ENCODE results near the gene AUTS2. TPM values are rescaled to one million over a fixed set of nuclear protein-coding genes. Genes with fewer than 3 reads are reported as not detected.

AUTS2 gene
- total RNA-seq, 1 donor from 2014 or later = 1.2 TPM

DNA sequence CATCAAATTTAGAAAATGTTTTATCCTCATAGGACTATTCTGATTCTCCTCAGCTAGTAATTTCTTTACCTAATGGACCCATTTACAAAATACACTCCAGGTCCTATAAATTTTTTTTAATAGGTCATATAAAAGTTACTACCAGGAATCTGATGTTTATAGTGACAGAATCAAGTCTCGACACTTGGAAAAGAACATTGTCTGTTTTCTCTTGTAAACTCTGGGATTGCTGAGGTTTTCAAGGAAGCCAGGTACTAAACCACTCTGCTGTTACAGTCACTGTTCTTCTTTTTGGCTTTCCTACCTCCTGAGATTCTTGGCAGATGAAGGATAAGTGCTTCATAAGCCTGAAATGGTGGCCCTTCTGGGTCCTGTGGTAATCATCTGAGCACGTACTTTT, 493.1 kb downstream of the AUTS2 start:
- no peak for DNase-seq

DNA sequence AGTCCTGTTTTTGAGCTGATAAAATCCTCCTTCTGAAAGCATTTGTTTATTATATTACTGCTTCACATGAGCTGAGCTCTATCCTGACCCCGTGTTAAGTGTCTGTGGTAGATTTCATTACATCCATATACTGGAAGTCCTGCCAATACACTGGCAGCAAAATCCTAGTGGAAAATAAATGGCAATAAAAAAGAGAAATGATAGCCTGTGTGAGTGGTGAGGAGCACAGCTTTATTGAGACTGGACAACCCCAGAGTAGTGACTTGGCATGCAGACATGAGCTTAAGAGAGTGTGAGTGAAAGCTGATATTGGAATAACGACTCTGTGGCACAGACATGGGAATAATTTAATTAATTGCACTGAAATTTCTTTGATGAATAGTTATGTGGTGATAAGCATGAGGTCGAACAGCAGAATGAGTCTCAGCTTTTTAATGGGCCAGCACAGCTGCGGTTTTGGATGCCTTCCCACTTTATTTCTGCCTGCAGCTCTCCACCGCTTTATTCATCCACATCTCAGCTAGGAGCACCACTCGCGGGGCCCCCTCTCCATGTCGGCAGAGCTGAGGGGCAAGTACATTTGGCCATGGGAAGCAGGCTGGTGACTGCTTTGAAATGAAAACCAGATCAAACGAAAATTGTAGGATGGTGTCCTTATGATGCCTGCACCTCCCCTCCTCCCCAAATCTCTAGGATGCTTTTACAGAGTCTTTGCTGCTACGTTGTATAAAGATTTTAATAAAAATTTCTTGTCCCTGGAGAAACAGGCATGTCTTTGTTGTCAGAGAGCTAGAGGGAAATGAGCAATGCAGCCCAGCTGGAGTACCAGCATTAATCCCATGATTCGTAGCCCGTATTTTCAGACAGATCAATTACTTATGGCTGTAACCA, 494.3 kb downstream of the AUTS2 start:
- no peak for DNase-seq

DNA sequence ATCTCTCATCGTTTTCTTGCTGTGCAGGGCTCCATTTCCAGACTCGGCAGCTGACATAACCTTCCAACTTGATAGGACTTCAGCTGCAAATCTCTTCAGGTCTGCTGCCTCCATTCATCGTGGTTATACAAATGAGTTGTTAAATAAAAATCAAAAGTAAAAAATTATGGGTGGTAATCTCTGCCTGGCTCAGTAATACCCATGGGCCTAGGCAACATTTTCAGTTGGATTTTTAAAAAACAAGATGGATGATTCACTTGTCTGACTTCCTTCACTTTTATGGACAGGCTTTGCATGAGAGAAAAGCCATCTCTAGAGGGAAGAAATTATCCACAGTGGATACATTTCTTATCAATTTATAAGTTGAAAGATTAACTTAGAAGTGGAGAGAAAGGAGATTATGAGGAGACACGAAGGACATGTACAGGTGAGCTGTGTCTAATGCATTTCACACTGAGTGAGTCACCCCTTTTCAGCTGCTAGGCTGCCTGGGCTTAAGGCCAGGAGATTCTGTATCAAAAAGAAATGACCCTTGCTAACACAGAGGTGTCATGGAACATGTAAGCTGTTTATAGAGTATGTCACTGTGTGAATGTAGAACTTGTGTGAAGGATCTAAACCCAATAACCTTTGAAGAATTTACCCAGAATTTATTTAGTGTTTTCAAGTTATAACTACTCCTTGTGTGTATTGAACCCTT, 495.1 kb downstream of the AUTS2 start:
- no peak for DNase-seq

DNA sequence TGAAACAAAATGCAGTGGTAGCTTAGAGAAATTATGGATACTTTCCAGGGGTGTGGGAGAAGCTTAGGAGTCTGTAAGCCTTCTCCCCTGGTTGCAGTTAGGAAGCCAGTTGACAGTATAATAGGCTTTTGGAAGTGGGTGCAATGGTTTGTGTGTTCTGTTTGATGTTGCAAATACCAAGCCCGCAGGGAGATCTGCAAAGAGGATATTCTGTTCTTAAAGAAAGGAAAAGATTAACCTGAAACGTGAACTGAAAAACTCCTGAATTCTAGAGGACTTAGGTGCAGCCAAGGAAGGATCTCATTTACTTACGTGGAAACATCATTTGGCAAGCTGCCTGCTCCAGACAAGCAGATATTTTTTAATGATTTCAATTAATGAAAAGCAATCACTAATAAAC, 496.6 kb downstream of the AUTS2 start:
- no peak for DNase-seq

DNA sequence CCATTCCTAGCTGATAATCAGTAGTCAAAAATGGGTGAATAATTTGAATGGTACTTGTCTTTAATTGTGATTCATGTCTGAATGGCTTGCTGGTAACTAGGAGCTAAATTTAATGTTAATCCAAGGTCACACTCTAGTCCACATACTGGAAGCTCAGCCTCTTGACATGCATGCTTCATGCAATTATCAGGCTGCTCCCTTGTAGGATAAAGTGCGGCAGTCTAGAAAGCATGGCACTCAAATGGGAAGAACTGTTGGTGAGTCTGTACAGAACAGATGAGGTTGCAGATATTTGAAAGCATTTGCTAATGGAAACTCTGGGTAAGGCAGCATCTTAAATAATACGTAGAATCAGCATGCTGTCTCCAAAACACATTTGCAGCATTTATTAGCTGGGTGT, 499.4 kb downstream of the AUTS2 start:
- DNase-seq = no peak

DNA sequence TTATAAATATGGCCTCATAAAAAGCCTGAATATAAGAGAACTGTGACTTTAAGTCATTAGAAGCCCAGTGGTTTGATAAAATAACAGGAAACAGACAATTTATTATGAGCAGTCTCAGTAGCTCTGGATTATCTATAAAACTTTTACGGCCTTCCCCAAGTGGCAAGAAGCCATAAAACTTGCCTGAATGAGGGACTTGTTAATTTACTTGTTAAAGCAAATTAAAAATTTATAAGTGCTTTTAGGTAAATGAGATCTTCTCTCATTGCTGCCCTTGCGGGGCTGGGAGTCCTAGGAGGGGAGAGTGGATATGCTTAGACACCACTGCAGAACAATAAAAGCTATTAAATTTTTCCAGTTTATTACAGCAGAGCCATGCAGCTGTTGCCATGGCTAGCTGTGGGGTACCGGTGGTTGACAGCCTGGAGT, 499.9 kb downstream of the AUTS2 start:
- DNase-seq = no peak

DNA sequence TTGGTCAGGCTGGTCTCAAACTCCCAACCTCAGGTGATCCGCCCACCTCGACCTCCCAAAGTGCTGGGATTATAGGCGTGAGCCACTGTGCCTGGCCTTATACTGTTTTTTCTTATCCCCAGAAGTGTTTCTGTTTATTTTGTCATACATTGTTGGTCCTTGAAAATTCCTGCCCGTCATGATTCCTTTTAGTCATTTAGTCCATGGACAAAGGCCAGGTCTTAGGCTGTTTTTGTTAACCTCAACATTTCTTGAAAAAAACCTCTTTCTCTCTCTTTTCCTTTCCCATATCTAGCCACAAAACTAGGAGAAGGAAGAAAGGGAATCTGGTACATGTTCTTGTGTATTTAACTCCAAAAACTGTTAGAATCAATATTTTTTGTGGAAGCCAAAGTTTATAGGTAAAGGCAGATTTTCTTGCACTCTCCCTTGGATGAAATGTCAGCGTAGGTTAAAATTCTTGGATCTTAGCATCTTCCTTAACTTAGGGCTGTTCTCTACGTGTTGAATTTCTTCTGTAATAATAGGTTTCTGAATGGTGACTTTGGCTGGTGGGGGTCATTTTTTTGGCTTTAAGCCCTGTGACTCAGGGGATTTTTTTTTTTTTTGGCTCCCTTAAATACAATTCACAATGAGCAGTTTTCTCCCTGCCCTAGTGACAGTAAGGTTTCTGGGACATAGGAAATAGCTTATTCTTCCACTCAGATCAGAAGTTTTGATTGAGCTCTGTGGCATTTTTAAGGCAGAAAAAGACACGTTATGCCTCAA, 500.8 kb downstream of the AUTS2 start:
- DNase-seq = no peak

DNA sequence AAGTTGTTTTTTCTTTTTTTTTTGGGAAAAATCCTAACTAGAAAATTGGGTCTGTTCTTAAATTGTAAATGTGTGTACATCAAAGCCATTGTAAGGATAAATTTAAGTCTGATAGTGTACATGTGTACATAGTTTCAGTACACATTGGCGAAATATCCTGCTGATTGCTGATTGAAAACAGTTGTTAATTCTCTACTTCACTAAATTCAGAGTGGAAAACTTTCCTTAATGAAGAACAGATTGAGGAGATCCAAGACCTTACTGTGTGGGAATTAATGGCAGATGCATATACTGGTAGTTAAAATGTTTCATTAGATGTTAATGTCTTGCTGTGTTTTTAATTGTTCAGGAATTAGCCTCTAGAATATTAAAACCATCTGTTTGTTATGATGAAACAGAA, 506.0 kb downstream of the AUTS2 start:
- DNase-seq = no peak

DNA sequence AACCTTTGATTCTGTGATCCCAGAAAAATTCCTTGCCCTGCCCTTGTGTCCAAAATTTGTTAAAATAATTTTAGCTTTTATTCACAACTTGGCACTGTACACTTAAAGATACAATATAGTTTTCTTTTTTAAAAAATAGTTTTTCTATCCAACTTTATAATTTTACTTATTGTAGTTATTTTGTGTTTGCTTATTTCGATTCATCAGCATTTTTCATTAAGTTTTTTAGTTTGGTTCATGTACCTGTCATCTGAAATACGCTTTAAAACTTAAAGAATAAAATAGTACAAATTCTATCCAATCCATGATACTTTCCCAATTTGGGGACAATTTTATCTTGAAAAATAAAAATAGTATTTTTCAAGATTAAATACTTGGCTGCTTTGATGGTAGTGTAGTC, 514.8 kb downstream of the AUTS2 start:
- DNase-seq = no peak

DNA sequence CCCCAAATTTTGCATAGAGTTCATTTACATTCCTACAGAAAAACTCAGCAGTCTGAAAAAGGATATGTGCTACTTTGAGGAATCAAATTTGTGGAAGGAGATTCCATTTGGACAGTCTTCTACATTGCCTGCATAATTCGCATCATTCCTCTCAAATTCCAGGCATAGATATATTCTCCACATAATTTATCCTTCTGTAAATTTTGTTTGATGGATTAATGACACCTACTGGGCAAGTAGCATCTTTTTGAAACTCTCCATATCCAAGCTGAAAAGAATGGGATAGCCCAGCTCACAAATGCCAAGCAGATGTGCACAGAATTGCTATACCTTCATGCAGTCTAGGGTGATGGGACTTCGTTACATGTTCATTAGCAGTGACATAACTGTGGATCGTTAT, 515.3 kb downstream of the AUTS2 start:
- no peak for DNase-seq

DNA sequence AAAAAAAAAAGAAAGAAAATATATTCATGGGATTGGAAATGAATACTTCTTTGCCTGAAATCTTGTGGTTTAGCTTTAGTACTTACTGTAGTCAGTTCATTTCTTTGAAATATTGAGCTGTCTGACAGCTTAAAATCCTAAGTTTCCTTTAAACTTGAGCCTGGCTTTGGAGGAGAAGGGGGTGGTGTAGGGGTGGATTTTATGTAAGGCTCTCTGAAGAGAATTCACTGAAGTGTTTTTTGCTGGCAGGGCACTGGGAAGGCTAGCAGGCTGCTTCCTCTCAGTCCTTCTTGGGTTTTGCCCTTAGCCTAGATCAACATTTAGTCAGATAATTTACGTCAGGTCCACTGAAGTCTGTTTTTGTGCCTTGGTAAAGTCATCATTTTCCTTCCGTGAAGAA, 516.5 kb downstream of the AUTS2 start:
- no peak for DNase-seq

DNA sequence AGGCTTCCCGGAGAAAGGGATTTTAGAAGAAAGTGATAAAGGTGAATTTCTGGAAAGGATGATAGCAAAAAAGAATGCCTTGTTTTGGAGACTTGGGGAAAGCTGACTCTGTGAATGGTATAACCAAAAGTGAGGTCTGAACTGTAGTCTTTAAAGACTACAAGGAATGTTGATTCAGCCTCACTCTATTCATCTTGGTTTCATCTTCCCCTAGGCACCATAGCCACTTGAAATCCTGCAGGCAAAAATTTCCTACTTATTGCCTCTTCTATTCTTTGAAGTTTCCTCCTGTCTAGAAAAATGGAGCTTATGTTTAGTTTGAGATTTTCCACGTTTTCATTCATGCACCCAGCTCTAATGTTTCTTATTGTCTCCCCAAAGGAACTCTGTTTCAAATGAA, 518.0 kb downstream of the AUTS2 start:
- DNase-seq = no peak

DNA sequence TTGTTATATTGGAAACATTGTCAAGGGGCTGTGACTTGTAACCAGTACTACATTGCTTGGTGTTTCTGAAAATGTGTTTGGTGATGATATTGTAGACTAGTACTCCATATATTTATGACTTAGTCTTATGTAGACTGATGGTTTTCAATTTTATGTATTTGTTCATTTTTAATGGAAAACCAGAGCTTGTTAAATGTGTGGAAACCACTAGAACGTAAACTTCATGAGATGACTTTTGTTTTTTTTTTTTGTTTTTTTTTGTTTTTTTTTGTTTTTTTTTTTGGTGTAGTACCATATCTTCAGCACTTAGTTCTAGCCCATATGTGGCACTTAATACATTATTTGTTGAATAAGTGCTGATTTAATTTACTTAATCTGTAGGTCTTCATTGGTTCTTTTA, 518.6 kb downstream of the AUTS2 start:
- no peak for DNase-seq

DNA sequence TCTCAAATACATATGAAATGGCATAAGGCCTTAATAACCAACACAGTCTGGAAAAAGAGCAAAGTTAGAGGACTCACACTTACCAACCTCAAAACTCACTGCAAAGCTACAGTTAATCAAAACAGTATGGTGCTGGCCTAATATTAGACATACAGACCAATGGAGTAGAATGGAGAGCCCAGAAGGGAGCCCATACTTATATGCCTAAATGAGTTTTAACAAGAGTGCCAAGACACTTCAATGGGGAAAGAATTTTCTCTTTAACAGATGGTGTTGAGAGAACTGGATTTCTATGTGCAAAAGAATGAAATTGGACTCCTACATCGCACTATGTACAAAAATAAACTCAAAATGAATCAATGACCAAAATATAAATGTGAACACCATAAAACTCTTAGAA, 522.6 kb downstream of the AUTS2 start:
- DNase-seq = no peak

DNA sequence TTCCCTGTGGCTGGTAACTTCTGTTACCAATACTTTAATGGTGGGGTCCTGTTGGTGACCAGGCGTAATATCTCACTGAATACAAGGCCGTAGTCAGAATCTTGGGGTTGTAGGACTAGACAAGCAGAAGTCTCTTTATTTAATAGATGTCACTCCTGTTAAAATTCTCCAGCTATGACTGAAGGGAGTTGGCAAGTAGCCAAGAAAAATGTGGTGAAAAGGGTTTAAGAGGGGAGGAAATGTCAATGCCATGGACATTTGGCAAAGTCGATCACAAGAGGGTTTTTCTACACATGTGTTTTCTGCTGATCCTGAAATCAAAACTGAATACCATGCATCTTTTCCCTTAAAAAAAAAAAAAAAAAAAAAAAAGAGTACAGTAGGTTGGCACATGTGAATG, 533.5 kb downstream of the AUTS2 start:
- DNase-seq = no peak

DNA sequence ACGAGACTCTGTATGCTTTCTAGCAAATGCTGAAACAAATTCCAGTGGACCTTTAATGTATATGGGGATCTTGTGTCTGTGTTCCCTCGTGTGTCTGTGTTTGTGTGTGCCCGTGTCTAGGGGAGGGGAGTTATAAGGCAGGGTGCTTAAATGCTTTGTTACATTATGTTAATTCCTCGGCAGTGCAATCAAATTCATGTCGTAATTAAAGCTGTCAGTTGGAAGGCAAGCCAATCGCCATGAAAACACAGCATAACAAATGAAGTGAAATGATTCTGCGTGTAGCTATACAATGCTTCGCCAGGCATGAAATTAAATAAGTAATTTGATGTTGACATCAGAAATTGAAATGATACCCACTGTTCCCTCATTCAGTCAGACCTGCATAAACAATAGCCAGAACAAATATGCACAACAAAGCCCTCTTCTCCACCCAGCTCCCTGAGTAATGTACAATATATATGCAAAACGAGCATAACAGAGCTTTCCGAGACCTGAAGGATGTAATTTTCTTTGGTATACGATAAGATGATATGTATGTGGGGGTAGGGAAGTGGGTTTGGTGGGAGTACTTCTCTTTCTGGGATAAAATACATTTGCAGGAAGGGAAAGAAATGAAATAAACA, 534.1 kb downstream of the AUTS2 start:
- no peak for DNase-seq

DNA sequence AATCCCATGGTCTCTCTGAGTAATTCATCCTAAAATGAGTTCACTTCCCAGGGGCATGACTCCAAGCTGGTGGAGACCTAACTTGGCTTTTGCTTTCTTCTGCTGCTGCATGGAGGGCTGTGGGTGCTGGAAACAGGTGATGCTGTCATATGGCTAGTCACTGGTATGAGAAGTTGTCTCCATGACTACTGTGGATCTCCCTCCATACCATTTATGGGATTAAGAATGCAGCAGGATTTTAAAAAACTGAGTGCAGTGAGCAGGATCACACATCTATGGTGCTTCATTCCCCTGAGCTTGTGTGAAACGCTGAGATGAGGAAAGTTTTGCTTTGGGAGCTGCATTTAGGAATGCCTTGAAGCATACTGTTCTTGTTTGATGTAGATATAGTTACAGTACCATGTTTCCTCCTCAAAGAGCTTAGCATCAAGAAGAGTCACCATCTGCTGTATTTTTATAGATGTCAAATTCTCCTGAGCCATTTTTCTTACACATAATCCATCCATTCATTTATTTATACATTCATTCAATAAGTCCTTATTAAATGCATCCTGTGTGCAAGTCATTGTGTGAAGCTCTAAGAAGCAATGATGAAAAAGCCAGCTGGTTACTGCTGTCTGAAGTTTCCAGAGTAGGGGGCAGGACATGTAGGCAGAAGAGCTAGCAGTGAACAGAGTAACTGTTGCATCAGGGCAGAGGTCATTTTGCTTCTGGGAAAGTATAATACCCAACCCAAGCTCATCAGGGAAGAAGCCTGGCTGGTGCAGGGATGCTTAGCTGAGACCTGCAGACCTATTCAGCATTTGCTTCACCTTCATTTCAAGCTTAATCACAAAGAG, 534.8 kb downstream of the AUTS2 start:
- DNase-seq = no peak

DNA sequence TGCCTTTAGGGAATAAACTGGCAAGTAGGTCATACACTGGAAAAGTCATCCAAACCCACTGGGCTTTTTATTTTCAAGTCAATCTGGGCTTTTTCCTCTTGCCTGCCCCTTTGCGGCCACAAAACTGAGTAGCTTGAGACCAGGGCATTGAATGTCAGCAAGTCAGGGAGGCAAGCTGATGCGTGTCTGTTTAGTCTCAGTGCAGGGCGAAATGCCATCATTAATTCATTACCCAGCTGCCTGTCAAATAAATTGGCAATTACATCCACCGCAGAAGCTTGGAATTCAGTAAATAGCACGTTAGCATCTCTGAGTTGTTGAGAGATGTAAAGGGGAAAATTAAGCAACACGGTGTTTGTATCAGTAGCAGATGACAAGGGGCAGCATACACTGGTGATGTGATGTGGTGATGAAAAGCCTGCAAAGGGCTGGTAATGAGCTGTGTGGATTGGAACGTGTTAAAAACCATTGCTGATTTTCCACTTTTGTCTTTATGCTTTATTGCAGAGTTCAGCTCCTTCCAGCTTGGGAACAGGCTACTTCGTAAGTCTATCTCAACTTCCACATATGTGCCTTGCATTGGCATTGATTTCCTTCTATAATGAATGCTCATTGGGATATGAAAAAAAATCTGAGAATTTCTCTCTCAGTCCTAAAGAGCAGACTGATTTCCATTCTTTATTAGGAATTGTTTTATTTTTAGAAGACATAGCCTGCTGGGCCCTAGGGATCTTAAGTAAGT, 535.9 kb downstream of the AUTS2 start:
- DNase-seq = no peak

DNA sequence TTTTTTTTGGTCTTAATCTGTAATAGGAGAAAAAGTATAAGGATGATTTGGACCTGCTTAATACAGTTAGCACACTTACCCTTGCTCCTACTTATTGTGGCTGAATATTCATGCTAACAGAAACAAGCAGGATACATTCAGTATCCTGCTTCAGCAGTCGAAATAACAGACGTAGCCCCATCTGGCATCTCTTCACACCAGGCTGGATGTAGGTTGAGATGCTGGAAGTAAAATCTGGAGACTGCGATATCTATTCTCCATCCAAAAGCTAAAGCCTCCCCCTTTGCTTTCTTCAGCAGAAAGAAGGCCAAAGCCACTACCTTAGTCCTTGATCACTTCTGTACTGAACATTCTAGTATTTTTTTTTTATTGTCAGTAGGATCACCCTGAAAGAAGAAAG, 537.4 kb downstream of the AUTS2 start:
- no peak for DNase-seq

DNA sequence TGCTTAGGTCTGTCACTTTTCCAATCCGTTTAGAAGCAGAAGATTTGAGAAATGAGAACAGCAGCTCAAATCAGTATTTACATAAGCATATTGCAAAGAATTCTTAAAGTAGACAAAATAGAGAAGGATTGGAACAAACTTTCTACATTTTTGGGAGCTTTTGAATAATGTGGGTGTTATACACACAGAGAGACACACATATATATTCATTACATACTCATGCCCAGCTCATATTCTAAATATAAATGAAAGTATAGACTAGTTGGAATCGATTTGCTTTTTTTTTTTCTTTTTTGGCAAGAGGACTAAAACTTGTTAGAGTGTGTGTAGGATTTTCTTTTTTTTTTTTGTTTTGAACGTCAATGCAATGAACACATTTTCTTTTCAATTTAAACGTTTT, 538.9 kb downstream of the AUTS2 start:
- DNase-seq = no peak

DNA sequence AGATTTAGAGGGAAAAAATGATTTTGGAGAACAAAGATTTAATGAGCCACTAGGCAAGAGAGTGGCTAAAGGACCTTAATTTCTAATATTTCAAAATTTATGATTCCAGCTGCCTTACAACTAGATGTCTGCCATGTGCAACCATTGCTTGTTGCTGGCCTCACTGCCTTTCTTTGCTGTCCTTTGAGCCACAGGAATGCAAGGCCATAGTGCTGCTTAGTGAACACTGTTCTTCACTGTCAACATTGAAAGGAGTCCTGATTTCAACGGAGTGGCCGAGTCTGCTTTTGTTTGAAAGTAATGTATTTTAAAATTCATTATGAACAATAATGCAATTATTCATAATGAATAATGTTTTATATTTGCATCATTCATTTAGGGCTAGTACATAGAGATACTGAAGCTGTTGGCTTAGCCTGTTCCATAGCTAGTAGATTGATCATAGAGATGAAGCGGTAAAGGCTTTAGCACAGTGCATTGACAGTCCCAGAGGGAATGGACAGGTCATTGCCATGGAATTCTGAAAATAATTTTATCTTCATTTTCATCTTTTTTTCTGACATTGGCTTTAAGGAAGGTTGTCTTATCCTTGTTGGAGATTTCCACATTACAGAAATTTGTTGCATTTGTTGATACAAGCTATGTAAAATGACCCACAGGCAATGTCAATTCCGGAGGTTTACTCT, 544.1 kb downstream of the AUTS2 start:
- no peak for DNase-seq

Data from dermis blood vessel endothelial cell (primary cell).